UCSD-AML1 (cell line): Measurements from ENCODE around the gene OR2T29.
"Not testable (repeated sequence)": the region's sequence is repeated elsewhere in the genome, so short reads cannot be mapped to it uniquely, and the experiment has no call there.

Experiments used
- DNase-seq: peaks from one replicate; lab custom pipeline; 2025; ENCODE audit not compliant: unreplicated experiment; lab: John Stamatoyannopoulos, UW

OR2T29 gene, protein sequence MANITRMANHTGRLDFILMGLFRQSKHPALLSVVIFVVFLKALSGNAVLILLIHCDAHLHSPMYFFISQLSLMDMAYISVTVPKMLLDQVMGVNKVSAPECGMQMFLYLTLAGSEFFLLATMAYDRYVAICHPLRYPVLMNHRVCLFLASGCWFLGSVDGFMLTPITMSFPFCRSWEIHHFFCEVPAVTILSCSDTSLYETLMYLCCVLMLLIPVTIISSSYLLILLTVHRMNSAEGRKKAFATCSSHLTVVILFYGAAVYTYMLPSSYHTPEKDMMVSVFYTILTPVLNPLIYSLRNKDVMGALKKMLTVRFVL

DNA sequence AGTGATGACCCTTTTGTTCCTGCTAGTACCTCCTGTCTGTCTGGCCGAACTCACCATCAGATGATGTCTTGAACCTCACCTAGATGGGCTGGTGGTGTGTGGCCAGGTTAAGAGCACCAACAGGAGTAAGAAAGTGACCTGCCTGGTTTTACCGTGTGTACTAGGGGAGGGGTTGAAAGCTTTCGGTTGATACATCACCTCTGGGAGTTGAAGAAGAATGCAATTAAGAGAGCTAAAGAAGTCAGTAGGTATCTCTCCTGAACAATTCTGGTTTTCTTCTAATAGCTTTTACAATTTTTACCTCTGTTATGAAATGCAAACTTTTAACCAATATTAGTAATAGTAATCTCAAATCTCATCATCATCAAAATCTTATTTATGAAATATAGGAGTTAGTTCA lies at the start of gene OR2T29:
Gene OR2T29 (minus strand): TSS at position 101 of the 400 bp plus-strand sequence. CDS start 3,281 bp downstream, outside the sequence.
- DNase-seq, result not testable (repeated sequence)

DNA sequence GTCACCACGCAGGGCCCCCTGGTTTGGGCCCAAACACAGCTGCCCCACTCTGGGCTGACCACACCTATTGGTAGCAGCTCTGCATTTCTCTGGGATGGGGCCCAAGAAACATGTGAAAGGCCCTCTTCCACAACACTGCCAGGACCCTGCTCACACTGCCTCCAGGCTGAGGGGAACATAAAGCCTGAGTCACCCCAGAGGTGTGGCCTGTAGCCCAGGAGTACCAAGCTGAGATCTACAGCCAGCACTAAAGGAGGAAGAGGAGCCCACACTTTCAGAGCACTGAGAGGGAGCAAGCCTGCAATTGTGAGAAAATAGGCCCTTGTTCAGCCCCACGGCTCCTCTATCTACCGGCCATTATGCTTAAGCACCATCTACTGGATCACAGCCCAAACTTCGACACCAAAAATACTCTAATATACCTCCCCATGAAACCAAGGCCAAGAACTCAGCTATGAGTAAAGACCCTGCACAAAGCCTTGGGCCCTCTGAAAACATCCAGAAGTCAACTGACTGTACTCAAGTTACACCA lies 49.4 kb upstream of the OR2T29 start:
- DNase-seq, result peak; percentile 24

DNA sequence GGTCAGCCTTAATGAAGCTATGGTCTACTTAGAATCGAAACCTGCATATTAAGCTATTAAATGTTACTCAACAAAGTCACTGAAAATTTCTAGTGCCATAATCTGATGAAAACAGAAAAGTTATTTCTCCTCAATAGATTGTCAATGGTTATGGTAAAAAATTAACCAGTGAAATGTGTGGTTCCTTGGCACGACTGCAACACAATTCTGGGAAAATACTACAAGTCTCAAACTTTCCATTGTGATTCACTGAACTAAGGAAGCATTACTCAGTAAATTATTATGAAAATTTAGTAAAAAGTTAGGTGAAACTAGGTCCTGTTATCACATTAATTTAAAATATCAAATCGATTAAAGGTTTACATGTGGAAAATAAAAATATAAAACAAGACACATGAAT lies 47.7 kb upstream of the OR2T29 start:
- DNase-seq, result no peak

DNA sequence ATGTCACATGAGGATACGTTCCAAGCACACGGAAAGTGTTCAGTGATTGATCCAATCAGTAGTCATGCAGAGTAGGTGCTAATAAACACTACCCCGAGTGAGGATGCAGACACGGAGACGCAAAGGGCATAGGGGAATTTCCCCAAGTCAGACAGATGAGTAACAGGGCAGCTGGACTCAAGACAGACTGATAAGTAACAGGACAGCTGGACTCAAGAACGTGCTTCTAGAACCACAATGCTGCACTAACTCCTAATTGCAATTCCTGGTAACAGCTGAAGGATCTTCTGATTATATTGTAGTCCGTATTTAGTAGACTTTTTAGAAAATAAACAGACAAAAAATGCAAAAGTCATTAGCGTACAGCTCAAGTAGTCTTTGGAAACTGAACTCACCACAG lies 36.8 kb upstream of the OR2T29 start:
- no peak for DNase-seq

DNA sequence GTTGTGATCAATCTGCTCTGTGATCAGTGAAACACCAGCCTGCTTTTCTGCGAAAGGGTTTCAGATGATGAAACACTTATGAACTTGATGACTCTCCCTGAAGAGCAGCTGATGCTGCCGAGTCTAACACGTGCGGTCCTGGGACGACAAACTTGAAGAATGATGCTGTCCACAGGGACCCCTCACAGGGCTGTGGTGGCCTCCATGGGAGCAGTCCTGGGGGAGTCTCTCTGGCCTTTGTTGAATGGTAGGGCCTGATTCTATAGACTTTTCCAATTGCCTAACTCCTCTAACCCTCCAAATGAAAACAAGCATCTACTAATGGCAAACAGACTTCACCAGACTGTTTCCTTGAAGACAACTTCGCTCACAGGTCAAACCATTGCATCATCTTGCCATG lies 35.0 kb upstream of the OR2T29 start, which contains the start of gene OR2T10:
Gene OR2T10 (minus strand): TSS at position 112 of the 400 bp plus-strand sequence. CDS start 3,932 bp downstream, outside the sequence.
- DNase-seq, result no peak

DNA sequence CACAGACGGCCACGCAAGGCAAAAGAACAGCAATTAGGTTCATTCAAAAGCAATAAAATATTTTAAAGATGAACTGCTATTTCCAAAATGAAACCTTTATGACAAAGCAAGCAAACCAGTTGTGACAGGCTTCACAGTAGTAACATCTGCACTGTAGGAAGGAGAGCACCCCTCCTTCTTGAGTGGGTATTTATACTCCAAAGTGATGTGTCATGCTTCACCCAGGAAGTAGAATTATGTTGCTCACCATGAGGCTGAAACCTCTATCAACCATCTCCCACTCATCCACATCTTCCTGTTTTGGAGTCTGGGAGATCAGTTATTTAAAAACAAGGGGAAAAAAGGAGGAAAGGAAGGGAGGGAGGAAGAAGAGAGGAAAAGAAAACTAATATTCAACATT lies 34.0 kb upstream of the OR2T29 start:
- DNase-seq, result no peak

DNA sequence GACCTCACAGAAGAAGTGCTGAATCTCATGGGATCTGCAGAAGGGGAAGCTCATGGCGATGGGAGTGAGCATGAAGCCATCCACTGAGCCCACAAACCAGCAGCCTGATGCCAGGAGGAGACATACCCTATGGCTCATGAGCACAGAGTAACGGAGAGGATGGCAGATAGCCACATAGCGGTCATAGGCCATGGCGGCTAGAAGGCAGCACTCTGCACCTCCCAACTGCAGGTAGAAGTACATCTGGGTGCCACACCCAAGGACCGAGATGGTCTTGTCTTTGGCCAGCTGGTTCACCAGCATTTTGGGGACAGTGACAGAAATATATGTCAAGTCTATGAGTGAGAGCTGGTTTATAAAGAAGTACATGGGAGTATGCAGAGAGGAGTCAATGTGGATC lies 30.7 kb upstream of the OR2T29 start:
- DNase-seq, result no peak

DNA sequence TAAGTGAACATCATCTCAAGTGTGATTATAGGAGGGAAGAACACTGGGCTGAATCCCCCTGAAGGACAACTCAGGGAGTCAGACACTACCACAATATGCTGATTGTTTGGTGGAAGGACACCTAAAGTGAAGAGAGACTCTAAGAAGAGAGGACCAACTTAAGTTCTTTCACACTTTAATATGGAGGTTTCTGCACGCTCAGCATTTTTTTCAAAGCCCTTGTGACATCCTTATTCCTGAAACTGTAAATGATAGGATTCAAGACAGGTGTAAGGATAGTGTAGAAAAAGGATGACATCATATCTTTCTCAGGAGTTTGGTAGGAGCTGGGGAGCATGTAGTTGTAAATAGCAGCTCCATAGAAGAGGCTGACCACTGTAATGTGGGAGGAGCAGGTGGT lies 30.1 kb upstream of the OR2T29 start:
- DNase-seq, result no peak

DNA sequence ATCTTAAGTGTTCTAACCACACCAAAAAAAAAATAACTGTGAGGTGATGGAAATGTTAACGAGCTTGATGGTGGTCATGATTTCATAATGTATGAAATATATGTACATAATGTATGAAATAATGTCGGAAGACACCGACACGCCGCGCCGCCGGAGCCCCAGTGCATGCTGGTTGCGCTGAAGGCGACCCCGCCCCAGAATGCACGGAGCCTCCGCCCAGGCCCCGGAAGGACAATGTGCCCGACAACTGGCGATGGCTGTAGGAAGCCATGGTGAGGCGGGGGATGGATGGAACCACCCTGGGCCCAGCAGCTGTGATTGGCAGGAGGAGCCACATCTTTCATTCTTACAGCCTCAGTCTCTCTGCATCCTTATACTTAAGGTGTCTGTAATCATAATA lies 27.5 kb upstream of the OR2T29 start:
- no peak for DNase-seq

DNA sequence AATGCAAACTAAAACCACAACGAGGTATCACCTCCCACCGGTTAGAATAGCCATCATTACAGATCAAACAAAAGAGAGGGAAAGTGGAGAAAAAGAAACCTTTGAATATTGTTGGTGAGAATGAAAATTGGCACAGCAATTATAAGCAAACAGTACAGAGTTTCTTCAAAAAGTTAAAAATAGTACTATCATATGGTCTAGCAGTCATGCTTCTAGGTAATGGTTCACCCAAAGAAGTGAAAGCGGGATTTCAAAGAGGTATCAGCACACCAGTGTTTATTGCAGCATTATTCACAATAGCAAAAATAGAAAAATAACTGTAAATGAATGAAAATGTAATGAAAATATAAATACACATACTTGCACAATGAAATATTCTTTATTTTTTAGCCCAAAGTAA lies 26.8 kb upstream of the OR2T29 start:
- DNase-seq, result no peak

DNA sequence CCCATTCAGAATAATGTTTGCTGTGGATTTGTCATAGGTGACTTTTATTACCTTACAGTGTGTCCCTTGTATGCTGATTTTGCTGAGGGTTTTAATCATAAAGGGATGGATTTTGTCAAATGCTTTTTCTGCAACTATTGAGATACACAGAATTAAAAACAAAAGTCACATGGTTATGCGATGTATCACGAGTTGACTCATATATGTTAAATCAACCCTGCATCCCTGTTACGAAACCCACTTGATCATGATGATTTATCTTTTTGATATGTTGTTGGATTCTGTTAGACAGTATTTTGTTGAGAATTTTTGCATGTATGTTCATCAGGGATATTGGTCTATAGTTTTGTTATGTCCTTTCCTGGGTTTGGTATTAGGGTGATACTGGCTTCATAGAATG lies 22.7 kb upstream of the OR2T29 start:
- no peak for DNase-seq

DNA sequence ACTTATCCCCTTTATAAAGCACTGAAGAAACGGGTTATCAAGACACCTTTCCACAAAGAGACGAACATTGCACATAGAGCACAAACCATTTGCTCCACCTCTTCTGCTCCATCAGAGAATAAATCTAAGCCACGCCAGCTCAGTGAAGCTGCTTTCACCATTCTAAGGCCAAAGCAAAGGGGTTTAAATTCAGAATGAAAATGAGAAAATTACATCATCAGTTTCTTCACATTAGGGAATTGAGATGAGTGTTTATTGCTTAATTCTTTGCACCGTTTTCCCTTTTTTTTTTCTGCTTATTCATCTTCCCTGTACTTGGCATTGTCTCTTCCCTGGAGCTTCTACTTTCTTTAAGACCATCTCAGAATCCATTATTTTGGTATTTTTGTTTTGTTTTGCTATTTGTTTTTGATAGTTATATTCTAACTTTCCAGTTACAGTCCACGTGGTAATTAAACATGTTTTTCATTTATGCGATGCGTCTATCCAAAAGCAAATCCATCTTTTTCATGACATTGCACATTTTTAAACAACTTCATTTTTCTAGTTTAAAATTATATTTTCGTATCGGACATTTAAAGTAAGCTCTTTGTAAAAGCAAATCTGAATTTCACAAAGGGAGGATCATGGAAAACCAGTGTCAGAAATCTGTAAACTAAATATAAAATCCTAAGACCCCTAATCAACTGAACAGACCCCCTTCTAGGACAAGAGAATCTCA lies 13.8 kb upstream of the OR2T29 start:
- no peak for DNase-seq

DNA sequence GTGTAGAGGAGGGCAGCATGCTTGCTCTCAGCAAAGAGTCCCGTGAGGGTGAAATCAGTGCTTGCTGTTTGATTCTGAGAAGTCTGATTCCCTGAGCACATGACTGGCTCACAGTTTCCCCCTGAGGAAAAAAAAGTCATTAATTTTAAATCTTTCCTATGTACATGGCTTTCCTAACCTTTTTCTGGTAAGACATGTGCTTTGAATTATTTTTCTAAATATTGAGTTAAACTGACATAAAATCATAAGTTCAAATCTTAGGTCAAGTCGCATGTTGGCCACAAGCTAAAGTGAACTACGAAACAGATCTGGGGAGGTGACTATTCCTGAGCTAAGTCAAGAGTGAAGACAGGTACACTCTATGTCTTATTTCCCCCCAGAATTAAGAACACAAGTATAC lies 12.1 kb upstream of the OR2T29 start, which contains the start of gene OR2T34:
Gene OR2T34 (minus strand): TSS at position 101 of the 400 bp plus-strand sequence. CDS start 0 bp downstream, at position 101.
- DNase-seq, result not testable (repeated sequence)

DNA sequence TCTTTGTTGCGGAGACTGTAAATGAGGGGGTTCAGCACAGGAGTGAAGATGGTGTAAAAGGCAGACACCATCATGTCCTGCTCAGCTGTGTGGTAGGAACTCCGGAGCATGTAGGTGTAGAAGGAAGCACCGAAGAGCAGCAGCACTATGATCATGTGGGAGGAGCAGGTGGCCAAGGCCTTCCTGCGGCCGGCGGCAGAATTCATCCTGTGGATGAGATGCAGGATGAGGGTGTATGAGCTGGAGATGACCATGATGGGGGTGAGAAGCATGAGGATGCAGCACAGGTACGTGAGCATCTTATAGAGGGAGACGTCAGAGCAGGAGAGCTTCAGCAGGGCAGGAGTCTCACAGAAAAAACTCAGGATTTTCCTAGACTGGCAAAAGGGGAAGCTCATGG lies 11.3 kb upstream of the OR2T29 start:
- DNase-seq, result not testable (repeated sequence)

DNA sequence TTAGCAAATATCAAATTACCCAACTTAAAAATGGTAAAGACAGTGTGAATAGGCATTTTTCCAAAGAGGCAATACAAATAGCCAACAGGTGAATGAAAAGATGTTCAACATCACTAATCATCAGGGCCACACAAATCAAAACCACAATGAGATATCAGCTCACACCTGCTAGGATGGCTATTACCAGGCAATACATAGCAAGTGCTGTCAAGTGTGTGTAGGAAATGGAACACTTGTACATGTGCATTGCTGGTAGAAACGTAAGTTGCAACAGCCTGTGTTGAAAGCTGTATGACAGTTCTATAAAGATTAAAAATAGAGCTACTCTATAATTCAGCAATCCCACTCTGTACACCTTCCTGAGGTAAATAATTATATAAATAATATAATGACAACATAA lies 9.5 kb upstream of the OR2T29 start:
- not testable (repeated sequence) for DNase-seq

DNA sequence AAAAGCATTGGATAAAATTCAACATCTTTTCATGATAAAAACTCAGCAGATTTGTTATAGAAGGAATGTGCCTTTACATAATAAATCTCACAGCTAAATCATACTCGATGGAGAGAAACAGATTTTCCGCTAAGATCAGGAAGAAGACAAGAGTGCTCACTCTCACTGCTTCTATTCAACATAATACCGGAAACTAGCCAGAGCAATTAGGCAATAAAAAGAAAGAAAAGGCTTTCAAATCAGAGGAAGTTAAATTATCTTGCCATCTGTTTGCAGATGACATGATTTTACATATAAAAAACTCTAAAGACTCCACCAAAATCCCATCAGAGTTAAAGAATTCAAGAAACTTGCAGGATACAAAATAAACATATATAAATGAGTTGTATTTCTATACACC lies 8.2 kb upstream of the OR2T29 start:
- DNase-seq, result not testable (repeated sequence)

DNA sequence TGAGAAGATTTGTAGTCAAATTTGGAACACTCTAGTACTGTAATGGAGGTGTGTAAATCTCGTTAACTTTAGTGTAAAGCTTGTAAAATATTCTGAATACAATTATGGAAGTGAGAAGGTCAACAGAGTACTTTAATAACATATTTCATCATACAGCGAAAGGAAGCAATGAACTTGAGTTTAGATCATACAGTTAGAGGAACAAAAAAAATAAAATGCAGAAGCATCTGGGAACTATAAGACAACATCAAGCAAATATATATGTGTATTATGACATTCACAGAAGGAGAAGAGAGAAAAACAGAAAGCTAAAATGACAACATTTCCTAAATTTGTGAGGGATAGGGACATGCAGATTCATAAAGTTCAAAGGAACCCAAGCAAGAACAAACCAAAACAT lies 6.5 kb upstream of the OR2T29 start:
- not testable (repeated sequence) for DNase-seq

DNA sequence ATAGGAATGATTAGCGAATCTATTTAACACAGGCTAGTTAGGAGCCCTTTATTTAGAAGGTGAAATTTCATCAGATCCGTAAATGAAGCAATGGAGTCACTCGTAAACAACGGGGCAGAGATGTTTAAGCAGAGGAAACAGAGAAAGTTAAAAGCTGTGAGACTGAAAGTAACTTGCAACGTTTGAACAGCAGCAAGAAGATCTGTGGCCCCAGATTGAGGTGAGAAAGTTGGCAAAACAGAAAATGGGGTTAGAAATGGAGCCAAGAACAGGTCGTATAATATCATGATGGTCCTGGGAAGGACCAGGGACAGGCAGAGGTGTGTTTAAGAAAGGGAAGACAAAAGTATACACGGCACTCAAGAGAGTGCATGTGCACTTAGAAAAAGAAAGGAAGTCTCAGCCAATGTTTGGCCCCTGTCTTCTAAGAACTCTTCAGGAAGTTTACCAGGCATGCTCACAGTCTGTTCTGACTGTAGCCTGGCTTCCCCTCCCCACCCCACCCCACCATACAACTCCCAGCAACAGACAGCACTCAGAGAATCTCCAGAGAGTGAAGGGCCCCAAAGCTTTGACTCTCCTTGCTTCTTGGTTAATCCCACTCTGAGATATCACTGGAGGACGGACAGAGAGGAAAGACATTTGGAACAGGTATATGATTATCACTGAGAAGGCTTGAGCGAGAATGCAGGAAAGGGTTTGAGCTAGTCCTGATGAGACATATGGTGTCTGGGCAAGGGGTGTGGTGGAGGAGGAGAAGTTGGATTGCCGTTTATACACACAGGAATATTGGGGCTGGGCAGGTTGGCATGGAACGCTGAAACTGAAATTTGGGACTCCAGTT lies 3.2 kb upstream of the OR2T29 start:
- DNase-seq, result not testable (repeated sequence)

DNA sequence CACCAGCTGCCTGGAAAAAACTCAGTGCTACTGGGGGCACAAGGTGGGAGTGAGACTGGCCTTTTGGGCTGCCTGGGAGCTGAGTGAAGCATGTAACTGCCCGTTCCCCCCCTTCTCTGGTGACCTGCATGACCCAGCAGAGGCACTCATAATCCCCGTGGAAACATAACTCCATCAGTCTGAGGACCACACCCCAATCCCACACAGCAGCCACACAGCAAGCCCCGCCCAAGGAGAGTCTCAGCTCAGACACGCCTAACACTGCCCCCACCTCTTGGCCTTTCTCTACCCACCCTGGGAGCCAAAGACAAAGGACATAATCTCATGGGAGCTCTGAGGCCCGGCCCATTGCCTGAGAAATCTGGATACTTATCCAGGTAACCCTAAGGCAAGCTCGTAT lies 11.5 kb downstream of the OR2T29 start:
- DNase-seq, result not testable (repeated sequence)

DNA sequence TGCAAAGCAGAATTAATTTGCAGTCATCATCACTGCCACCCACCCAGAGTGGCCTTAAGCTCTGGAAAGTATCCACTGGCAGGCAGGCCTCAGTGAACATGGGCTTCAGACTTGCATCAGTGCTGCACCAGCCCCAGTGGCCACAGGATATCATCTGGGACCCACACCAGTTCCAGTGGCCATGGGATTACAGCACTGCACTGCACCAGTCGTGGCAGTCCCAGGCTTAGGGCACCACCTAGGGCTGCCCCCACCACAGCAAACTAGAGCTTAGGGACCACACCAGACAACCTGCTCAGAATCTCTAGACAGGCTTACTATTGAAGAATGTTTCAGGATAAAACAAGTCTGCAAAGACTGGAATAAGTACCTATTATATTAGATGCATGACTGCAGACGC lies 15.2 kb downstream of the OR2T29 start:
- DNase-seq, result not testable (repeated sequence)

DNA sequence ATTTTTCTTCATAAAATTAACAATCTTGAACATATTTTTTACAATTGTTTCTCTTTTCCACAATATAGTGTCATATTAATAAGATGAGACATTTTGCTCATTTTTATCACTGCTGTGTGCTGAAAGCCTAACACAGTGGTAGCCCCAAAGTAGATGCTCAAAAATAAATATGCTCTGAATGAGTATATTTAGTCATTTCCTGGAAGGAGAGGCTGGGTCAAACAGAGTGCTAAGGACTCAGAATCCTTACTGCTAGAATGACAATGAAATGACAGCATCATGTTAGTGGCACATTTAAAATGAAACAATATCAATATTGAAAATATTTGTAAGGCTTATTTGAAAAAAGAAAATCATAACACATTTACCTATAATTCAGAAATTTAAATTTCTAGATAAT lies 25.1 kb downstream of the OR2T29 start:
- DNase-seq, result not testable (repeated sequence)
